Glomerular visceral epithelial cell (primary cell): Measurements from ENCODE around the gene FEZF1.

Experiments
- DNase-seq: peaks from one replicate; pipeline ENCODE4 v3.0.0-alpha.2; 2016; ENCODE audit errors: extremely low spot score

The FEZF1 gene

GRCh38 chr7:122268101-122268500 is 36.4 kb downstream of the FEZF1 start:
- DNase-seq, result no peak

GRCh38 chr7:122262246-122262645 is 42.3 kb downstream of the FEZF1 start:
- no peak for DNase-seq

- DNase-seq, result no peak
These were observed 43.1 kb downstream of the FEZF1 start for GRCh38 chr7:122261442-122261841.

GRCh38 chr7:122261016-122261415 is 43.5 kb downstream of the FEZF1 start:
- DNase-seq, result no peak

GRCh38 chr7:122260336-122260735 is 44.2 kb downstream of the FEZF1 start:
- DNase-seq, result no peak

GRCh38 chr7:122258971-122259370 is 45.6 kb downstream of the FEZF1 start:
- no peak for DNase-seq

- no peak for DNase-seq
These were observed 47.5 kb downstream of the FEZF1 start for GRCh38 chr7:122257056-122257455.

- no peak for DNase-seq
These were observed 48.5 kb downstream of the FEZF1 start for GRCh38 chr7:122256046-122256445.

- no peak for DNase-seq
These were observed 49.1 kb downstream of the FEZF1 start for GRCh38 chr7:122255454-122255853.
